Skeletal muscle cell (primary cell): ENCODE data around the gene DPP6.

Source experiments
- DNase-seq: peaks from one replicate; pipeline ENCODE4 v3.0.0-alpha.2; 2010; ENCODE audit warnings: low read depth
- H3K4me3 ChIP-seq: 2 replicates; pipeline ENCODE4 v1.5.1; 2011; ENCODE audit warnings: low read depth, mild to moderate bottlenecking, control low read depth, low read length, moderate library complexity

The DPP6 gene

GRCh38 chr7:154380771-154381170 is 328.6 kb downstream of the DPP6 start:
- DNase-seq, result no peak
- no peak overlapping the region for H3K4me3 ChIP-seq

DNA sequence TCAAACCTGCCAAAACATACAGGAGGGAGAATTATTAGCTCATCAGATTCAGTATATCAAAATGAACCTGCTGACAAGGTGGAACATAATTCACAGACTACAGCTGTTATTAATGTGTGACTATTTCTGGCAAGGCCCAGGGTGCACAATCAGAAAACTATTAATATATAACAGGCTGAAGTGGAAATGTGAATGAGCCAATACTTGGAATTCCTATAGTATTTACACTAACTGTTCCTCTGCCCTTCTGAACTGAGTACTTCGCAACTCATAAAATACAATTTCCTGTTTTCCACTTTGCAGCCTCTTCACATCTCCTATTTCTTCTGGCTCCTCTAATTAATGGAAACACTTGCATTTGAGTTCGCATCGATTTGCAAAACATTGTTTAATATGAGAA is 330.8 kb downstream of the DPP6 start:
- DNase-seq, result no peak
- H3K4me3 ChIP-seq, result no peak overlapping the region

DNA sequence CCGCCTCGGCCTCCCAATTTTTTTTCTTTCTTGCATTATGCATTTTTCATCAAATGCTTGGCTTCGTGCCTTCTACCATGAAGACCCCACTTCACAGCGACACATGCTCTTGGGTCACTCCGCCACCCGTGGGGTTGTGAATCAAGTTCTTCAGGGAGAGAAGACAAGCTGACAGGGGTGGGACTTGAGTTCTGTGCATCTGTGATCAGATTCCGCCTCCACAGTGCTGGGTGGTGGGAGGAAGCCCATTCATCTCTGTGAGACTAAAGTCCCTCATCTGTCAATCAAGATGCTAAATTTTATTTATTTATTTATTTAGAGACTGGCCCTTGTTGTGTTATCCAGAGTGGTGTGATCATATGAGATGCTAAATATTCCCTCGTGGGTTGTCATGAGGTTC is 333.0 kb downstream of the DPP6 start:
- H3K4me3 ChIP-seq, result no peak overlapping the region
- DNase-seq, result no peak

DNA sequence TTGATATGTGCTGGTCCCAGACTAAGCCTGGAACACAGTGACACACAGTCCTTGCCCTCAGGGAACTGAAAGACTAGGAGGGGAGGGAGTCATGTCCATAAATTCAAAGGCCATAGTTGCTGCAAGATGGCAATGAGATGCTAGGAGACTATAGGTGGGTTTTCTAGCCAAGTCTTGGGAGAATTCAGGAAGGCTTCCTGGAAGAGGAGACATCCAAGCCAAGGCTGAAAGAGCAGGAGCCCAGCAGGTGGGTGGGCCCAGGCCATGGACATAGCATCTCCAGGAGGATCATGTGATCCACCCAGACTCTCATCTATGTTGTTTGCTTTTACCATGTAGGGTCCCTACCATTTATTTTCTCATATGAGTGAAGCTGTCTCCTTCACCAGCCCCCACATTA is 335.1 kb downstream of the DPP6 start:
- no peak for DNase-seq
- H3K4me3 ChIP-seq, result no peak overlapping the region

DNA sequence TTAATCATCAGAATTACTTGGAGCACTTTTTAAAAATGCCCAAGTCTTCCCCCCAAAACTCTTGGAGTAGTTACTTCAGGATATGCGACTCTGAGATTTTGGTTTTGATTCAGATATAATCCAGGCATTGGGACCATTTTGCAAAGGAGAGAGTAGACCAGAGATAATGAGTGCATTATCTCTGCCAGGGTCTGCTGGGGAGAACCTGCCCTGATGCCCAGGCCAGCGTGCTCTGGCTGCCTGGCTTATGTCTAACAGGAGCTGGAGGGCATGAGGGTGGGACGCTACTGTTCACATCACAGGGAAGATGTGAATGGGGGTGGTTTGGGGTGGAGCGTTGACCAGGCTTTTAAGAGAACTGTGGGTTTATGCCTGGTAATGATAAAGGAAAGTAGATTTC is 336.2 kb downstream of the DPP6 start:
- no peak for DNase-seq
- H3K4me3 ChIP-seq, result no peak overlapping the region

GRCh38 chr7:154388999-154389398 is 336.8 kb downstream of the DPP6 start:
- H3K4me3 ChIP-seq, result no peak overlapping the region
- no peak for DNase-seq

DNA sequence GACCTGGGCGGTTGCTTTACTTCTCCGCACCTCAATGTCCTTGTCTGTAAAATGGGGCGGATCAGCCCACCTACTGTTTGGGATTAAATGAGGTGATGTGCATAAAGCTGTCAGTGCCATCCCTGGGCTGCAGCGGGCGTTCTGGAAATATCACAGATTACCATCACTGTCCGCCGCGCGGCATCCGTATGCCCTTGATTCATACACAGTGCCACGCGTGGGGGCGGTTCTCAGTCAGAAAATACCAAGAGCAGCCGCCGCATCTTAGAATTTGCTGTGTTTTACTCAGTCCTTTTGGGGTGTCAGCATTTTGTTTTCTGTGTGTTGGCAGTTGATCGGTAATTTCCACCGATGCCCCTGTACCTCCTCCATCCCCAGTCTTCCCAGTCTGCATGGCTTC is 338.8 kb downstream of the DPP6 start:
- no peak overlapping the region for H3K4me3 ChIP-seq
- no peak for DNase-seq

- no peak for DNase-seq
- H3K4me3 ChIP-seq, result no peak overlapping the region
These were observed 342.6 kb downstream of the DPP6 start for GRCh38 chr7:154394804-154395203.

- DNase-seq, result no peak
- H3K4me3 ChIP-seq, result no peak overlapping the region
These were observed 354.1 kb downstream of the DPP6 start for GRCh38 chr7:154406312-154406711.

DNA sequence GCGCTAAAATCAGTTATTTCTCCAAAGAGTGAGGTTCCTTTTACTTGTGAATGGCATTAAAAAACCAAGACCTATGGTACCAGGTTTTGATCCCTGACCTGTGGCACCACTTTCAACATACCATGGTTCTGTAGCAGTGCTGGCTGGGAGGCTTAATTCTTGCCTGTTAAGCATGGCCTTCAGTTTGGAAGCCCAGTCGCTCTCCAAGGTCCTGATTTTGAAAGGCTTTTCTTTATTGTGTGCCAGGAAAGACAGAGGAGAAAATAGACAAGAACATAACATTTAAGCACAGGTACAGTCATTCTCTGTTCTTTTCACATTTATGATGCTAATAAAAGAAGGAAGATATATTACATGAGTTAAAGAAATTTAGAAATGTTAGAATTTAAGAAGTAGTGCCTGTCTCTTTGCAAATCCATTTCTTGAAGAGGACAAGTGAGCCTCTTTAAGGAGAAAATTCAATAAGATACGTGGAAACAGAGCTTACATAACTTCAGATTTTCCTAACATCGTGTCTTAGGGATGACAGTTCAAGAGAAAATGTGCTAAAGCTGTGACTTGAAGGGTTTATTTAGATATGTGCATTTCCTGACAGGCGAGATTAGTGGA is 357.6 kb downstream of the DPP6 start:
- no peak overlapping the region for H3K4me3 ChIP-seq
- DNase-seq, result no peak

- no peak for DNase-seq
- no peak overlapping the region for H3K4me3 ChIP-seq
These were observed 359.9 kb downstream of the DPP6 start for GRCh38 chr7:154412105-154412504.

DNA sequence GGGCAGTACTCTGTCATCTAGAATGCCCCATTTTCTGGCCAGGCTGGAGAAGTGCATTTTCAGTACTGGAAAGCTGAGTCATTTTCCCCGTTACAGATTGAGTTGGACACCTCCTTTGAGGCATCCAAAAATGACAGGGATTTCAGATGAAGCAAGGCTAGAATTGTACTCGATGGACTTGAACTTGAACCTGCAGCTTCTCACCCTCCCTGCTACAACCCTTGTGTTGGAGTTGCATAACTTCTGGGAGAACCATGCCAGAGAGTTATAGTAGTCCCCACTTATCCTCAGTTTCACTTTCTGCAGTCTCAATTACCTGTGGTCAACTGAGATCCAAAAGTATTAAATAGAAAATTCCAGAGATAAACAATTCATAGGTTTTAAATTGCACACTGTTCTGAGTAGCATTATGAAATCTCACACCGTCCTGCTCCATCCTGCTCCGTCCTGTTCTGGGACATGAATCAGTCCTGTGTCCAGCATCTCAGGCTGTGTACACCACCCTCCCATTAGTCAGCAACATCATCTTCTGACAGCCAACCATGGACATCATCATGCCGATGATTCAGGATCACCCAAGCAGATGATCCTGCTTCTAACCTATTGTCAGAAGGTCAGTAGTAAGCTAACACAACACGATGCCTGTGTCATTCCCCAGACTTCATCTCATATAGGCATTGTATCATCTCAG is 363.7 kb downstream of the DPP6 start:
- no peak overlapping the region for H3K4me3 ChIP-seq
- DNase-seq, result no peak

DNA sequence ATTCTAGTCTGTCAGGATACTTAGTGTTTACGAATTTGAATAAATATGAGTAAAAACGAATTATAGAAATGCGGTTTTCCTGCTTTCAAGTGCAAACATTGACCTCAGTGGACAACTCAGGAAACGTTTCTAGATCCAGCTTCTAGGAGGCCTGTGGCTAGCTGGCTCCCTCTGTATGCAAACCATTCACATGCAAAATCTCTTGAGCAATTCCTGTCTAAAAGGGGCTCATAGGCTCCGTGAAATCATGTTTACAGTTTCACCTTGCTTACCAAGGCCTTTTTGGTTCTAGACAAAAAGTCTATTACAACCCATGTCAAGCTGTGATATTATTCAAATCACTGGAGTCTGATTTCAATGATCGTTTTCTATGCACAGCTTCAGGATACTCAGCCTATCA is 364.5 kb downstream of the DPP6 start:
- no peak for DNase-seq
- no peak overlapping the region for H3K4me3 ChIP-seq

DNA sequence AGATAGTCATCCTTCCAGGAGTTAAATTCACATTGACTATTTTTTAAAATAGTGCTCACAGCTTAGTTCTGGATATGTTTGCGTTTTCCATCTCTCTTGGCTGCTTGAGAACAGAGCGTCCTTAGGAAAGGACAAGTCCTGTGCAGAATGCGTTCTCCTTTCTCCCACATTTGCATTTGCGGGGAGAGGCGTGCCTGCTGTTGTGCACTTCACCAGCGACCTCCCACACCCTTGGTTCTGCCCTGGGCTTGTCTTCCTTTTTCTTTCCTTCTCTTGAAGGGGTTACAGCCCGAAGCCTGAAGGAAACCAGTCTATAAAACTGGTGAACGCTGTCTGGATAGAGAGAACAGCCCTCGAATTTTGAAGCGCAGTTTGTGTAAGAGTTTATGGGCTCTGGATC is 367.1 kb downstream of the DPP6 start:
- DNase-seq, result no peak
- H3K4me3 ChIP-seq, result no peak overlapping the region

DNA sequence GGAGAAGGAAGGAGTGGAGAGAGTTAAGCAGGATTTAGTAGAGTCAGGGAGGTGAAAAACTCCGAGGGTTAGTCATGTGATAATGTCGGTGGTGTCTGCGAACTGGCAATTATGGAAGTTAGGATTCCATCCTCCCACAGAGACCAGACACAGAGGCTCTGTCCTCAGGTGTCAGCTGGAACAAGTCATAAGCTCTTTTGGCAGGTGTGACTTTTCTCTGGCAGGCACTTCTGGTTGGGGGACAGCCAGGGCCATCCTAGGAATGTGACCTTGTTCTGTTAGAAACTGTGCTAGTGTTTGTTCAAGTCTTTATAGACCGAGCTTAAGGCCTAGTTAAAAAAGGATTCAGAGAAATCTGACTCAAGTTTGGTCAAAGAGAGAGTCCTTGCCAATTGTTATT is 371.0 kb downstream of the DPP6 start:
- no peak for DNase-seq
- no peak overlapping the region for H3K4me3 ChIP-seq

GRCh38 chr7:154424350-154424749 is 372.2 kb downstream of the DPP6 start:
- H3K4me3 ChIP-seq, result no peak overlapping the region
- no peak for DNase-seq

DNA sequence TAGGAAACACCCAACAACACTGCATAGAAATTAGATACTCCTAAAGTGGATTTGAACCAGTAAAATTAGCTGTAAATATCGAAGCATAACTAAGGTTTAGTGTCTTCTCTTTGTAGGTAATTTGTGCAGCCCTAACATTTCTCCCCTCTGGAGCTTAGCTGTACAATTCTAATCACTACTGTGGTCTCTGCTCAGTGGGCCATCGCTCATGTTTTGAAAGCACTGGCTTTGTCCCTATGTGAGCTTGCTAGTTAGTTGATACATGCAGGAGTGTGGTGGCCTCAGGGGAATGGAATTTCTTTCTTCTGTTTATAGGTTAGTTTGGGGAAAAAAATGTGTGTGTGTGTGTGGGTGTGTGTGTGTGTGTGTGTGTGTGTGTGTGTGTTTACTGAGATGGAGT is 373.1 kb downstream of the DPP6 start:
- no peak for DNase-seq

GRCh38 chr7:154426778-154427177 is 374.6 kb downstream of the DPP6 start:
- DNase-seq, result no peak
- H3K4me3 ChIP-seq, result no peak overlapping the region

More for the DNA sequence above, 373.1 kb downstream of the DPP6 start:
- no peak overlapping the region for H3K4me3 ChIP-seq

DNA sequence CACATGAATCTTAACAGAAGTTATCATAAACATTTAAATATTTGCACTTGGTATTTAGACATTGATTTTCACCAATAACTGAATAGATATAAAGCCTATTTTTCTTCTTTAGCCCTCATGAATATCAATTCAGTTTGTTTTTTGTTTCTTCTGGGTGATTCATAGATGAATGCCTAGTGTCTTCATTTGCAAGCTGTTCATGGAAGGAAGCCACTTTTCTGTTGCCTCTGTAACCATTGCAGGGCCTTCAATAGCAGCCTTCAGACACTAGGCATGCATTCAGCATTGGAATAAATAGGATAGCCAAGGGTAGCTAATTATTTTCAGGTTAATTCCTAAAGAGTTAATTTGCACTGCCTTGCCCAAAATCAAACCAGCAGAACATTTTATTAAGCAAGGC is 375.3 kb downstream of the DPP6 start:
- no peak for DNase-seq
- no peak overlapping the region for H3K4me3 ChIP-seq

DNA sequence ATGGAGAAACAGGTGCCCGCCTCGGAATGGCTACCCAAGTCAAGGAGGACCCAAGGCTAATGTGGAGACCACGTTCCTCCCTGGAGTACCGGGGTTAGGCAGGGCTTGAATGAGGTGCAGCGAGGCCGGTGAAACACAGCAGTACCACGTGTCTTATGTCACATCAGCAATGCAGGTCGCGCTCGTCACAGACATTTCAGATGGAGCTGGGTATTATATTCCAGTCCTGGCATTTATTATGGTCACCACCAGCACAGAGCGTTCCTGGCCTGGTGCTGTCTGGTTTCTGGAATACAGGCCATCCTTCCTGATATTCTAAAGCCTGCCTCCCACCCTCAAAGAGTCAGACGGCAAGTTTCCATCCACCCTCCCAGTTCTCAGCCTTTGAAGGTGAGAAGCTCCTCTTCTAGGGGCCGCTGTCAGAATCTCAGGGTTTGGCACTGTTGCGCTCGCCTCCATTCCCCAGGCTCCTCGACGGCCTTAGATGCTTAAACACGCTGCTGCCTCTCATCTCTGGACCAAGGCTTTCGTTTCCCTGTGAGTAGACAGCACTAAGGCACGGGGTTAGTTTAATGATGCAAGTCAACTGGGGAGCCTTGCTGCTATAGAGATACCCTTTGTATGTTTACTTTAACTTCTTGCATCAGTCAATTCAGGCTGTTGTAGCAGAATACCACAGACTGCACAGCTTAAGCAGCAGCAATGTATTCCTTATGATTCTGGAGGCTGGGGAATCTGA is 377.6 kb downstream of the DPP6 start:
- no peak overlapping the region for H3K4me3 ChIP-seq
- DNase-seq, result no peak

DNA sequence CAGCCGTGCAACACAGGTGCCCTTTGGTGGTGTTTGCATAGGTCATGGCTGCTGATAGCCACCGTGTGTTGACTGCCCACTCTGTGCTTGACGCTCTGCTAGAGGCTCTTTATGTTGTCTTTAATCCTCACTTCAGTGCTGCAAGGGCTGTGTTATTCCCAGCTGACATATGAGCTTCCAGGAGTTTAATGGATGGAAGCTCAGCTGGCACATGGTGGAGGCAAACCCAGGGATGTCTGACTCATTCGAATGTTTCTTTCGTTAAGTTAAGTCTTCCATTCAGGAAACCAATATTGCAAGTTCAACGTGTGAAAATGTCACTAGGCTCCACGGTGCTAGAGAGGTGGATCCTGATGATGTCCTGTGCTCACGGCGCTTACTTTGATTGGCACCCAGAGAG is 378.4 kb downstream of the DPP6 start:
- no peak overlapping the region for H3K4me3 ChIP-seq
- DNase-seq, result no peak
